Smooth muscle cell (in vitro differentiated cells): ENCODE measurements around the gene ADAM19. TPM values are rescaled to one million over a fixed set of nuclear protein-coding genes. Genes with fewer than 3 reads are reported as not detected.

Experiments used
- DNase-seq: peaks from one replicate; lab custom pipeline; 2025; ENCODE audit not compliant: unreplicated experiment; lab: John Stamatoyannopoulos, UW
- H2AFZ ChIP-seq: fragments of 200-600 bp; sonication (generic); 2 replicates; pipeline ENCODE4 v1.6.0; 2016; ENCODE audit warnings: antibody characterized with exemption, low read depth, mild to moderate bottlenecking
- H3F3A ChIP-seq: fragments of 200-600 bp; sonication (generic); 2 replicates; pipeline ENCODE4 v1.6.0; 2017; ENCODE audit warnings: antibody characterized with exemption, low read depth
- H3K27ac ChIP-seq: fragments of 200-600 bp; sonication (generic); 2 replicates; pipeline ENCODE4 v1.5.1; 2016; ENCODE audit warnings: low read depth, mild to moderate bottlenecking
- H3K27me3 ChIP-seq: fragments of 200-600 bp; sonication (generic); 2 replicates; pipeline ENCODE4 v1.6.1; 2016; ENCODE audit warnings: low read depth, mild to moderate bottlenecking
- H3K36me3 ChIP-seq: fragments of 200-600 bp; sonication (generic); 2 replicates; pipeline ENCODE4 v1.5.1; 2016; ENCODE audit warnings: low read depth
- H3K4me1 ChIP-seq: fragments of 200-600 bp; sonication (generic); 2 replicates; pipeline ENCODE4 v1.5.1; 2016; ENCODE audit warnings: low read depth
- H3K4me2 ChIP-seq: fragments of 200-600 bp; sonication (generic); 2 replicates; pipeline ENCODE4 v1.6.0; 2016; ENCODE audit warnings: mild to moderate bottlenecking
- H3K4me3 ChIP-seq: fragments of 200-600 bp; sonication (generic); 2 replicates; pipeline ENCODE4 v1.5.1; 2016; ENCODE audit warnings: mild to moderate bottlenecking
- H3K79me2 ChIP-seq: fragments of 200-600 bp; sonication (generic); 2 replicates; pipeline ENCODE4 v1.6.0; 2016; ENCODE audit warnings: low read depth, mild to moderate bottlenecking
- H3K9ac ChIP-seq: fragments of 200-600 bp; sonication (generic); 2 replicates; pipeline ENCODE4 v1.6.0; 2016; ENCODE audit warnings: low read depth
- H3K9me3 ChIP-seq: fragments of 200-600 bp; sonication (generic); replicated peaks from 2 replicates; pipeline ENCODE4 v1.5.1; 2016; ENCODE audit warnings: low read depth
- H4K20me1 ChIP-seq: fragments of 200-600 bp; sonication (generic); 2 replicates; pipeline ENCODE4 v1.6.0; 2016; ENCODE audit warnings: low read depth
- CTCF ChIP-seq: fragments of 200-600 bp; sonication (generic); IDR thresholded peaks from 2 replicates; pipeline ENCODE4 v1.5.1; 2017; ENCODE audit warnings: borderline replicate concordance, mild to moderate bottlenecking, antibody characterized with exemption; ENCODE audit not compliant: insufficient read depth, poor library complexity, severe bottlenecking
- WGBS: methylation state at CpG from one replicate; pipeline ENCODE4 v1.1.7; 2016; ENCODE audit warnings: low lambda C conversion rate; 5-methylcytosine and 5-hydroxymethylcytosine counted together
- polyA plus RNA-seq: library from polyadenylated mRNA; unstranded; fragments of >200 nt; fragmentation: Nextera tagmentation; extraction: Ambion mirVana; gene quantifications from 2 replicates; pipeline ENCODE4 v1.2.1, GENCODE V29; 2016
- total RNA-seq: library from RNA; depleted of rRNA; stranded (reverse); fragments of >200 nt; gene quantifications from 2 replicates; pipeline ENCODE4 v1.2.3, GENCODE V29; 2014

The ADAM19 gene
- total and polyA plus RNA-seq, 2 experiments from 2014 or later, result 62.2 to 112 TPM

- Histone ChIP-seq H3K27ac (peak overlapping the region; percentile 87), H3K4me2 (peak overlapping the region; percentile 20), H4K20me1 (peaks cover 42% of the 10 kb centered on the region), H3K9ac (peak overlapping the region; percentile 60), H3K9me3 (no peaks in the 10 kb centered on the region), H3K79me2 (no peaks in the 10 kb centered on the region), H2AFZ (no peak overlapping the region), H3K4me1 (no peaks in the 10 kb centered on the region), H3K4me3 (no peak overlapping the region), H3K27me3 (no peaks in the 10 kb centered on the region), H3F3A (peaks cover 32% of the 10 kb centered on the region), H3K36me3 (peaks cover 7% of the 10 kb centered on the region)
- TF ChIP-seq CTCF, result no peak
- DNase-seq, result no peak
- WGBS, result 25% methylated on average over 5 of the region's 5 CpGs
Measured at GRCh38 chr5:157516626-157517325, 58.8 kb downstream of the ADAM19 start.

- H3K9ac ChIP-seq, result peak overlapping the region; percentile 60
- no peaks in the 10 kb centered on the region for H3K79me2 ChIP-seq
- H3K36me3 ChIP-seq, result peaks cover 7% of the 10 kb centered on the region
- H3K4me1 ChIP-seq, result no peaks in the 10 kb centered on the region
- no peaks in the 10 kb centered on the region for H3K9me3 ChIP-seq
- no peak overlapping the region for H3K4me3 ChIP-seq
- DNase-seq, result no peak
- WGBS, result 5% methylated on average over 3 of the region's 3 CpGs
- H2AFZ ChIP-seq, result no peak overlapping the region
- H3K4me2 ChIP-seq, result peak overlapping the region; percentile 20
- no peak for TF ChIP-seq CTCF
- peaks cover 41% of the 10 kb centered on the region for H4K20me1 ChIP-seq
- peaks cover 32% of the 10 kb centered on the region for H3F3A ChIP-seq
- H3K27ac ChIP-seq, result peak overlapping the region; percentile 87
- no peaks in the 10 kb centered on the region for H3K27me3 ChIP-seq
Measured at GRCh38 chr5:157516006-157516405, 59.6 kb downstream of the ADAM19 start.

GRCh38 chr5:157514974-157515373 is 60.6 kb downstream of the ADAM19 start:
- no peaks in the 10 kb centered on the region for H3K4me1 ChIP-seq
- no peak overlapping the region for H2AFZ ChIP-seq
- no peak overlapping the region for H3K9ac ChIP-seq
- H3K4me2 ChIP-seq, result no peak overlapping the region
- no peak for TF ChIP-seq CTCF
- peaks cover 33% of the 10 kb centered on the region for H4K20me1 ChIP-seq
- DNase-seq, result no peak
- no peaks in the 10 kb centered on the region for H3K27me3 ChIP-seq
- H3F3A ChIP-seq, result peaks cover 32% of the 10 kb centered on the region
- no peak overlapping the region for H3K4me3 ChIP-seq
- no peaks in the 10 kb centered on the region for H3K79me2 ChIP-seq
- no peaks in the 10 kb centered on the region for H3K9me3 ChIP-seq
- WGBS, result 98% methylated on average over 2 of the region's 2 CpGs
- no peak overlapping the region for H3K27ac ChIP-seq
- H3K36me3 ChIP-seq, result peaks cover 7% of the 10 kb centered on the region

- no peaks in the 10 kb centered on the region for H3K79me2 ChIP-seq
- no peak for TF ChIP-seq CTCF
- H3K36me3 ChIP-seq, result peaks cover 5% of the 10 kb centered on the region
- H4K20me1 ChIP-seq, result peaks cover 28% of the 10 kb centered on the region
- H3K27ac ChIP-seq, result no peak overlapping the region
- DNase-seq, result no peak
- no peaks in the 10 kb centered on the region for H3K4me1 ChIP-seq
- no peak overlapping the region for H3K9ac ChIP-seq
- no peak overlapping the region for H2AFZ ChIP-seq
- H3F3A ChIP-seq, result peaks cover 28% of the 10 kb centered on the region
- no peak overlapping the region for H3K4me3 ChIP-seq
- H3K27me3 ChIP-seq, result no peaks in the 10 kb centered on the region
- no peaks in the 10 kb centered on the region for H3K9me3 ChIP-seq
- WGBS, result 95% methylated on average over 8 of the region's 8 CpGs
- no peak overlapping the region for H3K4me2 ChIP-seq
Measured at GRCh38 chr5:157513182-157513581, 62.4 kb downstream of the ADAM19 start.
